HG03280 (cell line): ENCODE data around the gene SLC17A6.

Experiments
- ATAC-seq: cut with Tn5 transposase; IDR thresholded peaks from one replicate; pipeline ENCODE4 v1.9.1; 2021; ENCODE audit warnings: mild to moderate bottlenecking, moderate library complexity; ENCODE audit not compliant: unreplicated experiment

The SLC17A6 gene

GRCh38 chr11:22389526-22390282 is 51.5 kb downstream of the SLC17A6 start:
- no peak for ATAC-seq

DNA sequence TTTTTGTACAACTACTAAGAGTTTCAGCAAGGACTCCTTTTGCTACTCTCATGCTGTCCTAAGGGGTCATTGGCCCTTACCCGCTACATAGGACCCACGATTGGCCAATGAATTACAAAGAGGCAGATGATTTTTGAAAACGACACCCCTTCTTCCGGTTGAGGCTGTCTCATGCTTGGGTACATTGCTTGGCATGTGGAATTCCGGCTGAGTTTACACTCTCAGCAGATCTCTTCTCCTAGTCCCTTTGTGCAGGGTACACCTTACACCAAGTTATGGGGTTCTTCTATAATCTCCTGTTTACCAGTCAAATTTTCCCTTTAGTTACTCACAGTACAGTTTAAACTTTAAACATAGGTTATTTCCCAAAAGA is 52.1 kb downstream of the SLC17A6 start:
- no peak for ATAC-seq

- ATAC-seq, result no peak
Measured at GRCh38 chr11:22392561-22392960, 54.4 kb downstream of the SLC17A6 start.

- ATAC-seq, result no peak
Measured at GRCh38 chr11:22405377-22405776, 67.2 kb downstream of the SLC17A6 start.

DNA sequence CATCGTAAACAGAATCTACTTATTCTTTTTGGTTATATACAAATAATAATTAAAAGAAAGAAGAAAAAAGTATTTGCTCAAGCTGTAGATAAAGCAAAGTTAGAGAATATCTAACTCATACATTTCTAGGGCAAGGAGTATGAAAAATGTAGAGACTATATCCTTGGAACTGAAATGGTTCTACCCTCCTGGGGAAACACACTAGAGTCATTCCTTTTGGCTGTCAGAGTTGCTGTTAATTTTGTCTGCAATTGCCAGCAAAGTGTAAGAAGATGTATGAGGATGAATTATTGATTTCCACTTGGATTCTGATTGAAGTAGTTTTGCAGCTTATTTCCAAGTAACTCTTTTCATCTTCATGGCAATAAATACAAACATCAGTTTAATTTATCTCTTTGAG is 69.1 kb downstream of the SLC17A6 start:
- ATAC-seq, result no peak

- no peak for ATAC-seq
Measured at GRCh38 chr11:22407921-22408320, 69.7 kb downstream of the SLC17A6 start.

DNA sequence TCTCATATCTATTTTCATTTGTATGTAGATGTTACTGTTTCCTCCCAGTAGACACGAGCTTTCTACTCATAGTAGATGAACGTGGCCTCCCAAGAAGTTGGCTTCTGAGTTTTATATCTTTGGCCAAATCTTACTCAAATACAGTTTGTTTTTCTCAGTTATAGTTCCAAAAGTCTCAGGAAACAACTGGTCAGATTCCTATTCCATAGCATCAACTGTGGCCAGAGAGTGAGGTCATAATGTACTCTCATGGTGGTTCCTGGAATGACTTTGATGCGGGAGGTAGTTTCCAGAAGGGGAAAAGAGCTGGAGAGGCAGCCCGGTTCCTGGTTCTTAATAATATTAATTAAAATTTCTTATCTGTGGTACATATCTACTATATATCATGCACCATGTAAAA is 77.3 kb downstream of the SLC17A6 start:
- ATAC-seq, result no peak

GRCh38 chr11:22416462-22416861 is 78.3 kb downstream of the SLC17A6 start:
- no peak for ATAC-seq

DNA sequence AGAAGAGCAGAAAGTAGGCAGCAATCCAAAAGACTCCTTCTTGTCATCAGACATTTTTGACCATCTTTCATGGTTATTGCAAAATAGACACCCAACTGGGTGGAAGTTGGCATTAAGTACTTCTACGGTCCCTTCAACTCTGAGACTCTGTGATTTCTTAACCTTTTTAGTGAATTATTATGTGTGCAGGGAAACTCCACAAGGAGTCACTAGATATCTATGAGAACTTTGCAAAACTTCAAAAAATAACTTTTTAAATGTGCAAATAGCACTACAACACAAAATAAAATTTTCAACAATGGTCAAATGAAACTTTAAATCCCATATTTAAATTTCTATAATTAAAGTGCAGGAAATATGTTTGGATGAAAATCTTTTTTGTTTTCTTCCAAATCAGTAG is 88.7 kb downstream of the SLC17A6 start:
- no peak for ATAC-seq
